Thyroid gland (tissue), 4 donors: ENCODE measurements around the gene TXNDC11.

Source experiments
- CTCF ChIP-seq, 6 experiments: fragments of 200-600 bp in 3 of 6; fragments of 450-650 bp in 3 of 6; sonication (generic) in 3 of 6; IDR thresholded peaks; one replicate each; pipeline ENCODE4 v1.5.1; 2016 to 2019; ENCODE audit warnings: antibody characterized with exemption in 6 of 6, mild to moderate bottlenecking in 2 of 6, inconsistent platforms in 1 of 6, moderate library complexity in 1 of 6
- POLR2A ChIP-seq, 2 donors: fragments of 450-650 bp; IDR thresholded peaks; one replicate each; pipeline ENCODE4 v1.6.1; 2017; ENCODE audit warnings: antibody characterized with exemption in 2 of 2, mild to moderate bottlenecking in 2 of 2, moderate library complexity in 1 of 2

GRCh38 chr16:11677959-11678881, 64.4 kb downstream of the TXNDC11 start:
- TF ChIP-seq CTCF (IDR thresholded peaks at IDR 0.05) (no peak), POLR2A (IDR thresholded peaks at IDR 0.05) (no peak)
